ENCODE measurements around the gene DEPDC5. TPM values are rescaled to one million over a fixed set of nuclear protein-coding genes. Genes with fewer than 3 reads are reported as not detected.

The DEPDC5 gene
- total and polyA plus RNA-seq, 9 of the 15 experiments (the other 6 are each of a cell fraction or from before 2014, with no cell fraction given), result 2.3 to 12.3 (median 10.7) TPM

- TF ChIP-seq MXD1 (CRISPR knock-in tag; IDR thresholded peaks at IDR 0.05; ENCODE audit: borderline replicate concordance, poor library complexity, severe bottlenecking), result no peak
- TF ChIP-seq ZBTB7A (IDR thresholded peaks at IDR 0.05; ENCODE audit: borderline replicate concordance, control insufficient read depth, low read depth, low read length), result peak; percentile 45; the same call in 1 of the 2 replicates
- no peak for TF ChIP-seq ARHGAP35 (IDR thresholded peaks at IDR 0.05; ENCODE audit: partially characterized antibody)
- no peak for TF ChIP-seq HDAC6 (IDR thresholded peaks at IDR 0.05; ENCODE audit: low read depth, low read length)
- no peak for TF ChIP-seq ARID2 (IDR thresholded peaks at IDR 0.05)
- TF ChIP-seq ZNF551 (CRISPR knock-in tag; IDR thresholded peaks at IDR 0.05), result no peak
- no peak for TF ChIP-seq ADNP (tag; IDR thresholded peaks at IDR 0.05)
- TF ChIP-seq ATF1 (CRISPR knock-in tag; IDR thresholded peaks at IDR 0.05), result no peak
- peak; percentile 59; the same call in 1 of the 2 replicates for TF ChIP-seq ATF1 (tag; IDR thresholded peaks at IDR 0.05)
- TF ChIP-seq ZNF511 (CRISPR knock-in tag; IDR thresholded peaks at IDR 0.05), result 0 out of 2 replicates have a peak, but pooled peaks have one; percentile 4
- TF ChIP-seq POLR2B (IDR thresholded peaks at IDR 0.05; ENCODE audit: low read depth, partially characterized antibody), result peak; percentile 39
- peak; percentile 62 for TF ChIP-seq KDM5B (IDR thresholded peaks at IDR 0.05; ENCODE audit: insufficient replicate concordance, low read depth, low read length)
- peak; percentile 29; the same call in 1 of the 2 replicates for TF ChIP-seq SIN3B (IDR thresholded peaks at IDR 0.05; ENCODE audit: low read depth)
- peak; percentile 47 for TF ChIP-seq ZFX (CRISPR knock-in tag; IDR thresholded peaks at IDR 0.05)
- 0 out of 2 replicates have a peak, but pooled peaks have one; percentile 14 for TF ChIP-seq SAFB (IDR thresholded peaks at IDR 0.05; ENCODE audit: borderline replicate concordance, low read depth, low read length)
- 0 out of 2 replicates have a peak, but pooled peaks have one; percentile 56 for TF ChIP-seq AFF4 (CRISPR knock-in tag; IDR thresholded peaks at IDR 0.05)
- peak; percentile 83 for TF ChIP-seq CXXC5 (CRISPR knock-in tag; IDR thresholded peaks at IDR 0.05)
- TF ChIP-seq ZNF23 (CRISPR knock-in tag; IDR thresholded peaks at IDR 0.05), result no peak
- no peak for TF ChIP-seq ZNF785 (CRISPR knock-in tag; IDR thresholded peaks at IDR 0.05)
- no peak for TF ChIP-seq ZNF239 (CRISPR knock-in tag; IDR thresholded peaks at IDR 0.05)
- peak; percentile 76; the same call in 1 of the 2 replicates for TF ChIP-seq MEF2D (tag; conservative IDR thresholded peaks at IDR 0.05; ENCODE audit: low read depth)
- no peak; the same call in none of the 2 replicates for TF ChIP-seq RB1 (IDR thresholded peaks at IDR 0.05; ENCODE audit: low read depth)
- TF ChIP-seq E2F6 (IDR thresholded peaks at IDR 0.05; ENCODE audit: borderline replicate concordance in 1 of 2, extremely low read depth in 1 of 2, insufficient read depth in 1 of 2, insufficient read length in 1 of 2, low read depth in 1 of 2, low read length in 1 of 2, poor library complexity in 1 of 2, severe bottlenecking in 1 of 2), result peak; percentile 50 to 93
Measured at GRCh38 chr22:31943978-31944699, 190.3 kb downstream of the DEPDC5 start, which contains the start of gene YWHAH (continued).

Measured in K562 (cell line).